ENCODE results near the gene PIK3CB. TPM values are rescaled to one million over a fixed set of nuclear protein-coding genes. Genes with fewer than 3 reads are reported as not detected.
"Not testable (repeated sequence)": the region's sequence is repeated elsewhere in the genome, so short reads cannot be mapped to it uniquely, and the experiment has no call there.

Gene PIK3CB
- total RNA-seq, 2 experiments from 2014 or later = 18.8 to 19.5 TPM

GRCh38 chr3:138694287-138695007 lies 140.3 kb downstream of the PIK3CB start:
- POLR2A ChIA-PET = interaction anchor here (0.6 kb wide), 1 partner anchor 85 kb away, joined by 3 read pairs; no protein-coding TSS in a partner anchor
- CTCF ChIA-PET = interaction anchor here (0.5 to 2.2 kb wide), 3 partner anchors 13 to 229 kb away, joined by 3 to 11 read pairs (median 3); no protein-coding TSS in a partner anchor

- ChIA-PET POLR2A (interaction anchor here (0.6 kb wide), 1 partner anchor 142 kb away, joined by 3 read pairs; the partner anchor contains the start of gene PIK3CB), CTCF (no interaction called here)
These were observed 142.6 kb downstream of the PIK3CB start for GRCh38 chr3:138692152-138692551.

- CTCF ChIA-PET = interaction anchor here (1.2 to 1.4 kb wide), 2 partner anchors 224 to 245 kb away, joined by 3 read pairs; no protein-coding TSS in a partner anchor
- POLR2A ChIA-PET = interaction anchor here (0.6 kb wide), 1 partner anchor 143 kb away, joined by 3 read pairs; the partner anchor contains the start of gene PIK3CB
These were observed 143.4 kb downstream of the PIK3CB start for GRCh38 chr3:138691351-138691750.

- ChIA-PET POLR2A (no interaction called here), CTCF (interaction anchor here (1.4 kb wide), 2 partner anchors 226 to 246 kb away, joined by 3 read pairs; no protein-coding TSS in a partner anchor)
These were observed 144.7 kb downstream of the PIK3CB start for GRCh38 chr3:138690036-138690435.

GRCh38 chr3:138688871-138689299 lies 145.8 kb downstream of the PIK3CB start:
- ChIA-PET CTCF (interaction anchor here (1.4 kb wide), 1 partner anchor 227 kb away, joined by 3 read pairs; no protein-coding TSS in a partner anchor), POLR2A (no interaction called here)

- CTCF ChIA-PET = interaction anchor here (1.1 to 3.5 kb wide), 3 partner anchors 93 to 238 kb away, joined by 4 to 15 read pairs (median 4); partner anchors contain the start of gene CEP70
- POLR2A ChIA-PET = interaction anchor here (0.6 to 0.9 kb wide), 2 partner anchors 93 to 228 kb away, joined by 3 read pairs; no protein-coding TSS in a partner anchor
These were observed 147.5 kb downstream of the PIK3CB start for GRCh38 chr3:138687236-138687635.

- ChIA-PET CTCF (interaction anchor here (1.1 to 3.5 kb wide), 3 partner anchors 92 to 238 kb away, joined by 4 to 15 read pairs (median 4); partner anchors contain the start of gene CEP70), POLR2A (interaction anchor here (0.6 to 0.7 kb wide), 2 partner anchors 229 to 268 kb away, joined by 3 read pairs; no protein-coding TSS in a partner anchor)
These were observed 147.9 kb downstream of the PIK3CB start for GRCh38 chr3:138686771-138687221.

- CTCF ChIA-PET = no interaction called here
- POLR2A ChIA-PET = no interaction called here
These were observed 150.3 kb downstream of the PIK3CB start for GRCh38 chr3:138684396-138684795.

- ChIA-PET POLR2A (no interaction called here), CTCF (no interaction called here)
These were observed 152.1 kb downstream of the PIK3CB start for GRCh38 chr3:138682648-138683047.

GRCh38 chr3:138681463-138682220 lies 153.1 kb downstream of the PIK3CB start:
- POLR2A ChIA-PET = no interaction called here

GRCh38 chr3:138680974-138681373 lies 153.8 kb downstream of the PIK3CB start:
- POLR2A ChIA-PET, CTCF ChIA-PET: not testable (repeated sequence)

More at GRCh38 chr3:138681463-138682220, 153.1 kb downstream of the PIK3CB start:
- CTCF ChIA-PET = no interaction called here

- ChIA-PET CTCF (no interaction called here), POLR2A (no interaction called here)
These were observed 155.8 kb downstream of the PIK3CB start for GRCh38 chr3:138678874-138679392.

GRCh38 chr3:138678086-138678485 lies 156.6 kb downstream of the PIK3CB start:
- ChIA-PET POLR2A (no interaction called here), CTCF (no interaction called here)

GRCh38 chr3:138675393-138675792 lies 159.3 kb downstream of the PIK3CB start:
- CTCF ChIA-PET = no interaction called here
- POLR2A ChIA-PET = no interaction called here

- ChIA-PET CTCF (no interaction called here), POLR2A (no interaction called here)
These were observed 160.8 kb downstream of the PIK3CB start for GRCh38 chr3:138673641-138674530.

- POLR2A ChIA-PET = no interaction called here
These were observed 164.3 kb downstream of the PIK3CB start for GRCh38 chr3:138670407-138670806.

GRCh38 chr3:138668107-138668506 lies 166.6 kb downstream of the PIK3CB start:
- POLR2A ChIA-PET = no interaction called here
- CTCF ChIA-PET = interaction anchor here (0.6 to 1.5 kb wide), 2 partner anchors 37 to 247 kb away, joined by 4 to 5 read pairs; no protein-coding TSS in a partner anchor

More at GRCh38 chr3:138670407-138670806, 164.3 kb downstream of the PIK3CB start:
- CTCF ChIA-PET = no interaction called here

GRCh38 chr3:138657508-138657907 lies 177.2 kb downstream of the PIK3CB start:
- ChIA-PET CTCF (no interaction called here), POLR2A (no interaction called here)

GRCh38 chr3:138653567-138653966 lies 181.2 kb downstream of the PIK3CB start:
- ChIA-PET CTCF (no interaction called here), POLR2A (no interaction called here)
